ENCODE data around the gene GIMAP4.
"Not testable (repeated sequence)": the region's sequence is repeated elsewhere in the genome, so short reads cannot be mapped to it uniquely, and the experiment has no call there.

GIMAP4 gene

GRCh38 chr7:150567169-150567568, at the start of gene GIMAP4:
TSS of gene GIMAP4 (plus strand) at chr7:150567390. CDS start at chr7:150569902, 2,512 bp downstream.
- DNase-seq: peak; percentile 21

DNA sequence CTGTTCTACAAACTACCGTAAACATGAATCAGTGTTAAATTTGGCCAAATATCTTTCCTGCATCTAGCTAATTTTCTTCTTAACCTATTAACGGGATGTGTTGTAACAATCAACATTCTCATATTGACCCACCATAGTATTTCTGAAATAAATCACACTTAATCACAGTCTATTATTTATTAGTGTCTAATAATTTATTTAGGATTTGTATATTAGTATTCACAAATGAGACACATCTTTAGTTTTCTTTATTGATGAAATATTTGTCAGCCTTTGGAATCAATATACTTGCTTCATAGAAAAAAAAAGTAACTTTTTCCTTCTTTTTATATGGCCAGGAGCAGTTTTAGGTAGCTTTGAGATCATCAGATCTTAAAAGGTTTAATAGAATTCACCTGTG, 47.9 kb upstream of the GIMAP4 start:
- DNase-seq: no peak

DNA sequence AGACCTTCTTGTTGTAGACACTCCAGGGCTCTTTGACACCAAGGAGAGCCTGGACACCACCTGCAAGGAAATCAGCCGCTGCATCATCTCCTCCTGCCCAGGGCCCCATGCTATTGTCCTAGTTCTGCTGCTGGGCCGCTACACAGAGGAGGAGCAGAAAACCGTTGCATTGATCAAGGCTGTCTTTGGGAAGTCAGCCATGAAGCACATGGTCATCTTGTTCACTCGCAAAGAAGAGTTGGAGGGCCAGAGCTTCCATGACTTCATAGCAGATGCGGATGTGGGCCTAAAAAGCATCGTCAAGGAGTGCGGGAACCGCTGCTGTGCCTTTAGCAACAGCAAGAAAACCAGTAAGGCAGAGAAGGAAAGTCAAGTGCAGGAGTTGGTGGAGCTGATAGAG, 47.0 kb upstream of the GIMAP4 start:
- DNase-seq: no peak

GRCh38 chr7:150522931-150523330, 44.3 kb upstream of the GIMAP4 start:
- DNase-seq: not testable (repeated sequence)

DNA sequence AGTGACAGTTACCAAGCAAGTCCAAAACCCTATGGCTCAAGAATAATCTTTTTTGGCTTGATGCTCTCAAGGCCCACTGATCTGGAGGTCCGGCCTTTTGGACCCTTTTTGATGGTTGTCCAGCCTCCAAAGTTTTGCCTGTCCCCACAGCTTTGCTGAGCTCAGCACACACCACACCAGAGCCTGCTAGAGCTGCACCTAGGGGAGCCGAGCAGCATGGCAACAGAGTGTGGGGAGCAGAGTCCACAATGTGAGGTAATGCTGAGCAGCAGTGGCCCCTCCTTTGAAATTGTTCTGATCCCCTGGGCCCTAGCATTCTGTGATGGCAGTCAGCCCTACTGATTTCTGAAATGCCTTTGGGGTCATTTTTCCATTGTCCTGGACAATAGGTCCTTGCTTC, 43.2 kb upstream of the GIMAP4 start:
- DNase-seq: no peak

DNA sequence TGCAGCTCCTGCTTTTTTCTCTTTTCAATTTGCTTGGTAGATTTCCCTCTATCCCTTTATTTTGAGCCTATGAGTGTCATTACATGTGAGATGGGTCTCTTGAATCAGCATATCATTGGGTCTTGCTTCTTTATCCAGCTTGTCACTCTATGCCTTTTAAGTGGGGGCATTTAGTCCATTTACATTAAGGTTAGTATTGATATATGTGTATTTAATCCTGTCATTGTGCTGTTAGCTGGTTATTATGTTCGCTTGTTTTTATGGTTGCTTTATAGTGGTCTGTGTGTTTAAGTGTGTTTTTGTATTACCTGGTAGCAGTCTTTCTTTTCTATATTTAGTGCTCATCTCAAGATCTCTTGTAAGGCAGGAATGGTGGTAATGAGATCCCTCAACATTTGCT, 35.5 kb upstream of the GIMAP4 start:
- DNase-seq: no peak

- no peak for DNase-seq
Observed at GRCh38 chr7:150538259-150538658, 28.9 kb upstream of the GIMAP4 start.

DNA sequence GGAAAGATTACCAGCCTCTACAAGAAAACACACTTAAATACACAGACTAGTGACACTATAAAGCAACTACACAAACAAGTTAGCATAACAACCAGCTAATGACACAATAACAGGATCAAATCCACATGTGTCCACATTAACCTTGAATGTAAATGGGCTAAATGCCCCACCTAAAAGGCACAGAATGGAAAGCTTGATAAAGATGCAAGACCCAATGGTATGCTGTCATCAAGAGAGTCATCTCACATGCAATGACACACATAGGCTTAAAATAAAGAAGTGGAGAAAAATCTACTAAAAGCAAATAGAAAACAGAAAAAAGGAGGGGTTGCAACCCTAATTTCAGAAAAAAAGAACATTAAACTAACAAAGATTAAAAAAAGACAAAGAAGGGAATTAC, 14.0 kb upstream of the GIMAP4 start:
- no peak for DNase-seq

- DNase-seq: peak; percentile 42
Observed at GRCh38 chr7:150556521-150557138, 10.6 kb upstream of the GIMAP4 start.

DNA sequence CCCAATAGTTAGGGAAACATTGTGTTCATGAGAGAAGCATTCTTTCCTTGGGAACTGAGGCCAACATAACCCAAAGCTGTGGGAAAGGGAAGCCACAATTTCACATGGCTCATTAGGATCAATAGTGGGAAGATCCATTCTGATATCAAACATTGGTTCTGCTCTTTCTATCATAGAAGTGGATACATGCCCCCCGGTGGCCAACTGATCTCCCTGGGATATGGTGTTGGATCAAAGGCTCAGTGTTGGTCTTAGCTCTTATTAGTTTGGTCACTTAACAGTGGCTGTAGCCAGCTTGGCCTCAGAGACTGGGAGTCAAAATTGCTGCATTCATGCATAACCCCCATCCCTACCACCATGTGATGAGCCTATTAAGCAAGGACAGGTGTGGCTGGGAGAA, 6.7 kb upstream of the GIMAP4 start:
- no peak for DNase-seq

DNA sequence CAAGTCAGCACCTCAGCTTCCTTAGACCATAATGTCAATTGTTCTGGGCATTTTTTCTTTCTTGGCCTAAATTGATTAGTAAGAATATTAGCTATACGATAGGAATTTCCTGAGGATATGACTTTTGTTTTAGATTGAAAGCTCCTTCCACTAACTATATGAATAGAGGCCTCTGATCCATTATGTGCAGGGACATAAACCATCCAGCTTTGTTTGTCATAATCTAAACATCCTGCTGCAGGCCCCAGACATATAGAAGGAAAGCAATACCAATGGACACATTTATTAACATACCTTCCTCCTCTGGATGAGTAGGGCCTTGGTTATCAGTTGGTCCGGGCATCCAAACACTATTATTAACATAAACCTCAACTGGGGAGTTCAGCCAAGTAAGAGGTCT, 4.3 kb upstream of the GIMAP4 start:
- DNase-seq: no peak

DNA sequence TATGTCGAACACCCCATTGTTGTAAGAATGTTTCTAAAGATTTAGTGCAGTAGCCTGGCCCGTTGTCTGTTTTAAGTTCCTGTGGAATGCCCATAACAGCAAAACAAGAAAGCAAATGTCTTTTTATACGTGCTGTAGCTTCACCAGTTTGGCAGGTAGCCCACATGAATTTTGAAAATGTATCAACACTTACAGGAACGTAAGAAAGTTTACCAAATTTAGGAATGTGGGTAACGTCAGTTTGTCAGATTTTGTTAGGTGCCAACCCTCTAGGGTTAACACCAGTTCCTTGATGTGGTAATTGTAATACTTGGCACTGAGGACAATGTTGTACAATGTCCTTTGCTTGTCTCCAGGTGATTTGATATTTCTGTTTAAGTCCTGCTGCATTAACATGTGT, 3.2 kb upstream of the GIMAP4 start:
- no peak for DNase-seq

- no peak for DNase-seq
Observed at GRCh38 chr7:150564566-150564965, 2.6 kb upstream of the GIMAP4 start.

GRCh38 chr7:150565239-150565638, 2.0 kb upstream of the GIMAP4 start:
- DNase-seq: no peak

GRCh38 chr7:150566123-150566522, 1.1 kb upstream of the GIMAP4 start:
- DNase-seq: no peak

GRCh38 chr7:150566572-150566971, 618 bp upstream of the GIMAP4 start:
- no peak for DNase-seq

DNA sequence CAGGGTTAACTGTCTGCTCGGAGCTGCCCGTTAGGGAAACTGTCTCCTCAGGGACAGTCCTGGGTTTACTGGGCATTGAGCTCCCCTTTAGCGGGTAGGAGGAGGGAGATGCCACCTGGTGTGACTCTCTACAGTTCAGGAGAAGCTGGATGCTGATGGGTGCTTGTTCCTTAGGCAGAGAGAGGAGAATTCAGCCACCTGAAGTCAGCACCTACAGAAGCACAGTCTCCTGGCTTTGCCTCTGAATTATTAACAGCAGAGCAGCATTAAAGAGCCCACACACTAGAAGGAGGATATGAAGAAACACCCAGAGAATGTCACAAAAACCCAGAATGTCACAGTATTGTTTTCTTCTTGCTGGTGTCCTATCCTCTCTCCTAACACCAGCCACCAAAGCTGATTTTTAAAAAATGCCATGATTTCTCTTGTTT, 696 bp downstream of the GIMAP4 start:
- no peak for DNase-seq

DNA sequence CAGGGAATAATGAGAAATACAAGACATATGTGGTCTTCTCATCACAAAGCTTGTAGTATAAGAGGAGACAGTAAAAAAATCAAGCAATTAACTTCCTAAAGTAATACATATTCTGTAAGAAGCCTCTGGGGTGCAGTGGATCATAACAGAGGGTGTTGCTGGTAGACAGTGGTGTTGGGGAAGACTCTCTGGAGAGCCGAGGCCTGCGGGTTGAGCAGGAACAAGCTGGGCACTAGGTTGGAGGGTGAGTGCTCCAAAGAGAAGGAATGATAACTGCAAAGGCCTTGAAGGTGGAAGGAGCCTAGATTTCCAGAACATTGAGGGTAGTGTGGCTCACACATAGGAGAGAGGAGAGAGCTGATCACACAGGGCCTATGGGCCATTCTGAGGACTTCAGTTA, 1.5 kb downstream of the GIMAP4 start:
- peak; percentile 38 for DNase-seq

DNA sequence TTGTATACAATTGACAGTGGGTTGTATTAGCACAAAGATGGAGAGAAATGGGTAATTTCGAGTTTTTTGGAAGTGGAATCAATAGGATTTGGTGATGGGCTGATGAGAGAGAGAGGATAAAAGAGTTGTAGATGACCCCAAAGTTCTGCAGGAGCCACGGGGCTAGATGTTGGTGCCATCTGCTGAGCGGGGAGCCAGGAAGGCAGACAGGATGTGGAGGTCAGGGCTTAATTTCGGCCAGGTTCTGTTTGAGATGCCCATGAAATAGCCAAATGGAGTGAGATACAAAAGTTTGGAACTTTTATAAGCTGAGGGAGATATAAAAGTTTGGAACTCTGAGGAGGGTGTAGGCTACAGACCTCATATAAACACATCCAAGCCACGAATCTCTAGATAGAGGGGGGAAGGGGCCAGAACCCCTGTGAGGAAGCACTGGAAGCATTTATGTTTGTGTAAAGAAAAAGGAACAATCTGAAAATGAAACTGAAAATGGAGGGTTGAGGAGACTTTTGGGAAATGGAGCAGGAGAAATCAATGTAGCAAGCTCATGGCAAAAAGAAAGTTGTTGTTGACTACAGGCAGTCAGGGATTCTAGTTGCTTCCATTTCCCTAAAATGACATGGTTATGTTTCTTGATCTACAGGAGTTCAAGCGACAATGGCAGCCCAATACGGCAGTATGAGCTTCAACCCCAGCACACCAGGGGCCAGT, 2.2 kb downstream of the GIMAP4 start:
- no peak for DNase-seq

DNA sequence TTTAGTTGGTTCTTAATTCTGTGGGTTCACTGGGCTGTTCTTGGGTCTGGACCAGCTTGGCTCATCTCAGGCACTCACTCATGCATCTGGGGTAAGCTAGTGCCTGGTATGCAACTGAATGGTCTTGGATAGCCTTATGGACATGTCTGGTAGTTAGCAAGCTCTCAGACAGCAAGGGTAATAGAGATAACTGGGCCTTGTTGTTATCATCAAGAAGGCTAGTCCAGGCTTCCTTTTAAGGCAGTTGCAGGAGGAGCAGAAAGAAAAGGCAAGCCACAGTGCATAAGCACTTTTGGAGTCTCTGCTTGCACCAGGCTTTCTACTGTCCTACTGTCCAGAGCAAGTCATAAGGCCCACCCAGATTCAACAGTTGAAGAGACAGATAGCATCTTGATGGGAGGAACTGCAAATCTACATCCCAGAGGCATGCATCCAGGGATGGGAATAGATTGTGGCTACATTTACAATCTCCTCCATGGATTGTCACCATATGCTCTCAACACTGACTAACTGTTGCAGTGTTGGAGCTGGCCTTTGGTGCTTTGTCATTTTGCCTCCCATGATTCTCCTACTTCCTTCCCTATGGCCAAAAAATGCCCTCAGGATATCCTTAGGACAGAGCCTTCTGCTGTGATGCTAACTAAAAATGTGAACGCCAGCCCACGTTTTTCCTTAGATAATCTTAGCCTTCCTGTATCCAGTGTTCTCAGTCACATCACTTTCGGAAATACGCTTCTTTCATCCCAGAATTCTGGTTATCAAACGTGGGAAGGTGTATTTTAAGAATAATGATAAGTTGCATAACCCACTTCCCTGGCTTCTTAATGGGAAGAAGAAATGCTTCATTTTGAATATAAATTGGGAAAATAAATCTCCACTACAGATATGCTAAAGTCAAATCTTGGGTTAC, 3.6 kb downstream of the GIMAP4 start:
- no peak for DNase-seq

GRCh38 chr7:150572496-150572895, 5.3 kb downstream of the GIMAP4 start:
- DNase-seq: no peak

- DNase-seq: not testable (repeated sequence)
Observed at GRCh38 chr7:150579979-150580637, 12.9 kb downstream of the GIMAP4 start.

Data from CD4-positive, alpha-beta T cell treated with Interleukin-15 for 1 hour (primary cell).